Adrenal gland (tissue), 12 donors: Measurements from ENCODE around the gene LBH. TPM values are rescaled to one million over a fixed set of nuclear protein-coding genes. Genes with fewer than 3 reads are reported as not detected.
A peak's percentile ranks its signal among the peaks of the same experiment; 100 is the strongest.

ENCODE experiments used
- DNase-seq, 7 donors: peaks; one replicate each; pipeline ENCODE4 v3.0.0-alpha.2; 2019 to 2020
- H3K27ac ChIP-seq, 5 donors: fragments of 200-600 bp; sonication (generic) in 4 of 5; 1 replicate in 3 of 5; 2 replicates in 2 of 5; pipeline versions ENCODE4 v1.5.1 to v1.8.0; 2016 to 2020; ENCODE audit warnings: mild to moderate bottlenecking in 1 of 5
- H3K27me3 ChIP-seq: fragments of 200-600 bp; 2 replicates; pipeline ENCODE4 v1.8.0; 2021
- H3K36me3 ChIP-seq, 2 donors: fragments of 200-600 bp; replicated peaks in 1 of 2; 1 replicate in 1 of 2; 2 replicates in 1 of 2; pipeline versions ENCODE4 v1.5.1 to v1.8.0; 2018 to 2022
- H3K4me1 ChIP-seq, 2 donors: fragments of 200-600 bp; replicated peaks in 1 of 2; 1 replicate in 1 of 2; 2 replicates in 1 of 2; pipeline versions ENCODE4 v1.5.1 to v1.8.0; 2018 to 2021
- H3K4me3 ChIP-seq, 4 donors: fragments of 200-600 bp; sonication (generic) in 3 of 4; one replicate each; pipeline ENCODE4 v1.5.1; 2016 to 2018
- H3K9me3 ChIP-seq, 3 donors: fragments of 200-600 bp; sonication (generic) in 1 of 3; replicated peaks in 1 of 3; 1 replicate in 2 of 3; 2 replicates in 1 of 3; pipeline versions ENCODE4 v1.5.1 to v1.8.0; 2016 to 2021
- CTCF ChIP-seq, 6 experiments: fragments of 450-650 bp in 4 of 6; fragments of 200-600 bp in 2 of 6; sonication (generic) in 1 of 6; IDR thresholded peaks; 1 replicate in 5 of 6; 2 replicates in 1 of 6; pipeline versions ENCODE4 v1.5.1 to v1.8.0; 2016 to 2021; ENCODE audit warnings: antibody characterized with exemption in 6 of 6, mild to moderate bottlenecking in 2 of 6, moderate library complexity in 1 of 6
- POLR2A ChIP-seq, 2 donors: fragments of 450-650 bp; IDR thresholded peaks; one replicate each; pipeline ENCODE4 v1.6.1; 2017; ENCODE audit warnings: antibody characterized with exemption in 2 of 2, mild to moderate bottlenecking in 2 of 2, moderate library complexity in 1 of 2
- WGBS, 4 donors: extraction: QIAGEN DNeasy Blood & Tissue Kit in 2 of 4; methylation state at CpG; one replicate each; pipeline versions ENCODE4 v1.1.5 to v1.1.7; 2013 to 2017; 5-methylcytosine and 5-hydroxymethylcytosine counted together
- intact Hi-C, 2 donors: fragments of 100-400 bp; cut with DNase I; formaldehyde crosslinking; loops; one replicate each; pipeline versions ENCODE4 v1.14.1 to v1.15.0; 2022 to 2023
- polyA plus RNA-seq, 3 donors: library from polyadenylated mRNA; stranded (reverse); fragments of 200-250 nt in 2 of 3; fragments of 350-450 nt in 1 of 3; fragmentation: Illumina TruSeq in 1 of 3; extraction: RNeasy Lipid Tissue Mini Kit (QIAGEN cat#74804) in 1 of 3; gene quantifications; one replicate each; pipeline ENCODE4 v1.2.3, GENCODE V29; 2013 to 2014
- total RNA-seq, 9 donors: library from RNA; depleted of rRNA in 4 of 9; stranded (reverse); fragments of >200 nt in 4 of 9; fragments of 120-200 nt in 1 of 9; fragmentation: NEBNext Ultra II Directional in 1 of 9; extraction: Animal tissue kit (Norgen Biotek cat#: 25700) in 1 of 9; gene quantifications; one replicate each; pipeline versions ENCODE4 v1.1.0 to v1.2.4, GENCODE V29; 2013 to 2023
- donor health status: healthy with polysubstance abuse.
- donor health status: Bipolar disorder and iron deficiency.
- donor health status: DM: yes; HTN: yes; CAD: no.
- donor health status: DM: no; HTN: no; CAD: no.
- donor health status: DM: no; HTN: no; CAD: no.
- donor health status: DM: yes; HTN: yes; CAD: no.

Gene LBH
- total and polyA plus RNA-seq, 12 donors, result 7.6 to 76.4 (median 11.4) TPM

- Histone ChIP-seq H3K27me3 (no peaks in the 10 kb centered on the region), H3K9me3 (no peaks in the 10 kb centered on the region), H3K4me1 (no peaks in the 10 kb centered on the region), H3K4me3 (no peak overlapping the region), H3K36me3 (no peaks in the 10 kb centered on the region), H3K27ac (peak overlapping the region in 2 of 5 donors; percentile 10 to 17)
- peak in 6 of 7 donors; percentile 43 to 72 (median 62) for DNase-seq
- intact Hi-C loops, result no loop called here
- 11 to 21% (median 18%) methylated on average over 1 of the region's 1 CpG for WGBS, 4 donors
- TF ChIP-seq CTCF (IDR thresholded peaks at IDR 0.05) (no peak), POLR2A (IDR thresholded peaks at IDR 0.05) (no peak)
Measured at GRCh38 chr2:30201990-30202389, 29.3 kb upstream of the LBH start.

DNA sequence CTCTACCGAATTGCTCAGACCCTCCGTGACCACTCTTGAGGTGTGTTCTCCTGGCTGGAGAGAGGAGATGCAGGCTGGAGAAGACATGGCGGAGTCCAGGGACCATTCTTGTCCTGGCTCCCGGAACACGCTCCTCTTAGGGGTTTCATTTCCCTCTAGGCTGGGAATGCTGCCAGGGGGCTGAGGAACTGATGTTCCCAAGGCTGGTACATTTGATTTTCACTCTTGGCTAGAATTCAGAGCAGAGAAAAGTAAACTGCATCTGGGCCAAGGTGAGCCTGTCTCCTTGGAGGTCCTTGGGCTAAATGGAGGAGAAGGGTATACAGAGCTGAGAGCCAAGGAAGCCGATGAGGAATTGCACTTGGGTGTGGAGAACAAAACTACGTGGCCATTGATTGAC, 28.2 kb upstream of the LBH start:
- 63 to 78% (median 74%) methylated on average over 6 to 7 of the region's 7 CpGs for WGBS, 4 donors
- intact Hi-C loops, result no loop called here
- no peak for DNase-seq
- H3K4me3 ChIP-seq, result no peak overlapping the region
- H3K36me3 ChIP-seq, result no peaks in the 10 kb centered on the region
- H3K9me3 ChIP-seq, result no peaks in the 10 kb centered on the region
- H3K4me1 ChIP-seq, result no peaks in the 10 kb centered on the region
- no peak for TF ChIP-seq POLR2A (IDR thresholded peaks at IDR 0.05)
- no peak for TF ChIP-seq CTCF (IDR thresholded peaks at IDR 0.05)
- no peak overlapping the region for H3K27ac ChIP-seq
- no peaks in the 10 kb centered on the region for H3K27me3 ChIP-seq

- no peak for TF ChIP-seq CTCF (IDR thresholded peaks at IDR 0.05)
- no peak for TF ChIP-seq POLR2A (IDR thresholded peaks at IDR 0.05)
- H3K9me3 ChIP-seq, result no peaks in the 10 kb centered on the region
- no peak overlapping the region for H3K4me3 ChIP-seq
- 82 to 88% (median 84%) methylated on average over 4 of the region's 4 CpGs for WGBS, 4 donors
- intact Hi-C loops, result no loop called here
- no peak overlapping the region for H3K27ac ChIP-seq
- DNase-seq, result no peak
- H3K4me1 ChIP-seq, result no peaks in the 10 kb centered on the region
- H3K36me3 ChIP-seq, result no peaks in the 10 kb centered on the region
- H3K27me3 ChIP-seq, result no peaks in the 10 kb centered on the region
Measured at GRCh38 chr2:30204281-30204680, 27.1 kb upstream of the LBH start.

GRCh38 chr2:30205456-30205855, 25.9 kb upstream of the LBH start:
- Histone ChIP-seq H3K27ac (no peak overlapping the region), H3K27me3 (no peaks in the 10 kb centered on the region), H3K36me3 (no peaks in the 10 kb centered on the region), H3K9me3 (no peaks in the 10 kb centered on the region), H3K4me1 (no peaks in the 10 kb centered on the region), H3K4me3 (no peak overlapping the region)
- intact Hi-C loops, result loop anchor here in 1 of 2 donors (5.0 kb wide), 1 partner anchor 502 kb away; no protein-coding TSS in a partner anchor
- TF ChIP-seq POLR2A (IDR thresholded peaks at IDR 0.05) (no peak), CTCF (IDR thresholded peaks at IDR 0.05) (no peak)
- no peak for DNase-seq
- WGBS, 4 donors, result 56 to 87% (median 82%) methylated on average over 1 of the region's 1 CpG
